Stimulated activated memory B cell treated with anti-CD40 and anti-IgM and Interleukin-4, amounts not matched to agents 10 μg/mL and 1 μg/mL and 100 μg/mL, for 72 hours (primary cell): ENCODE results near the gene SLAMF1.
A peak's percentile ranks its signal among the peaks of the same experiment; 100 is the strongest.
"Not testable (repeated sequence)": the region's sequence is repeated elsewhere in the genome, so short reads cannot be mapped to it uniquely, and the experiment has no call there.

ENCODE experiments used
- ATAC-seq: fragments of 150-1000 bp; cut with Tn5 transposase; 2 replicates; pipeline ENCODE4 v1.10.0; 2021
- H3K27ac Mint-ChIP-seq: one replicate; pipeline ENCODE4 v1.8.0; 2022; ENCODE audit warnings: mild to moderate bottlenecking, mixed read lengths
- H3K27me3 Mint-ChIP-seq: one replicate; pipeline ENCODE4 v1.8.0; 2022; ENCODE audit warnings: mixed read lengths
- H3K36me3 Mint-ChIP-seq: one replicate; pipeline ENCODE4 v1.8.0; 2022; ENCODE audit warnings: mixed read lengths
- H3K4me1 Mint-ChIP-seq: one replicate; pipeline ENCODE4 v1.8.0; 2022; ENCODE audit warnings: mixed read lengths
- H3K4me3 Mint-ChIP-seq: one replicate; pipeline ENCODE4 v1.8.0; 2022; ENCODE audit warnings: mild to moderate bottlenecking, moderate library complexity, mixed read lengths
- H3K9me3 Mint-ChIP-seq: one replicate; pipeline ENCODE4 v1.8.0; 2022; ENCODE audit warnings: mixed read lengths

The SLAMF1 gene

GRCh38 chr1:160652924-160653619 is 6.2 kb upstream of the SLAMF1 start:
- Mint-ChIP-seq H3K4me3 (peak overlapping the region; percentile 57), H3K27ac (peak overlapping the region; percentile 82), H3K27me3 (no peaks in the 10 kb centered on the region), H3K9me3 (no peaks in the 10 kb centered on the region), H3K4me1 (peaks cover 59% of the 10 kb centered on the region), H3K36me3 (no peaks in the 10 kb centered on the region)
- peak; percentile 62 for ATAC-seq

DNA sequence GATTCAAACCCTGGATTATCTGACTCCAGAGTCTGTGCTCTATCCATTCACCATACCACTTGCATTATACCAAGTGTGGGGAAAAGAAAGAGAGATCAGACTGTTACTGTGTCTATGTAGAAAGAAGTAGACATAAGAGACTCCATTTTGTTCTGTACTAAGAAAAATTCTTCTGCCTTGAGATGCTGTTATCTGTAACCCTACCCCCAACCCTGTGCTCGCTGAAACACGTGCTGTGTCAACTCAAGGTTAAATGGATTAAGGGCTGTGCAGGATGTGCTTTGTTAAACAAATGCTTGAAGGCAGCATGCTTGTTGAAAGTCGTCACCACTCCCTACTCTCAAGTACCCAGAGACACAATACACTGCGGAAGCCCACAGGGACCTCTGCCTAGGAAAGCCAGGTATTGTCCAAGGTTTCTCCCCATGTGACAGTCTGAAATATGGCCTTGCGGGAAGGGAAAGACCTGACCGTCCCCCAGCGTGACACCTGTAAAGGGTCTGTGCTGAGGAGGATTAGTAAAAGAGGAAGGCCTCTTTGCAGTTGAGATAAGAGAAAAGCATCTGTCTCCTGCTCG is 5.3 kb upstream of the SLAMF1 start:
- Mint-ChIP-seq H3K27ac (peak overlapping the region; percentile 82), H3K4me1 (peaks cover 68% of the 10 kb centered on the region), H3K4me3 (peak overlapping the region; percentile 57)
- not testable (repeated sequence) for H3K36me3 Mint-ChIP-seq, H3K9me3 Mint-ChIP-seq, H3K27me3 Mint-ChIP-seq, ATAC-seq

GRCh38 chr1:160651433-160652064 is 4.7 kb upstream of the SLAMF1 start:
- peaks cover 71% of the 10 kb centered on the region for H3K4me1 Mint-ChIP-seq
- no peak overlapping the region for H3K4me3 Mint-ChIP-seq
- no peaks in the 10 kb centered on the region for H3K9me3 Mint-ChIP-seq
- H3K27ac Mint-ChIP-seq = peak overlapping the region; percentile 82
- ATAC-seq = no peak
- H3K36me3 Mint-ChIP-seq = no peaks in the 10 kb centered on the region
- no peaks in the 10 kb centered on the region for H3K27me3 Mint-ChIP-seq

GRCh38 chr1:160647329-160647720 is 481 bp upstream of the SLAMF1 start:
- peak overlapping the region; percentile 91 for H3K4me3 Mint-ChIP-seq
- H3K9me3 Mint-ChIP-seq = no peaks in the 10 kb centered on the region
- H3K27ac Mint-ChIP-seq = peak overlapping the region; percentile 85
- ATAC-seq = peak; percentile 58
- no peaks in the 10 kb centered on the region for H3K27me3 Mint-ChIP-seq
- peaks cover 25% of the 10 kb centered on the region for H3K36me3 Mint-ChIP-seq
- peaks cover 84% of the 10 kb centered on the region for H3K4me1 Mint-ChIP-seq

DNA sequence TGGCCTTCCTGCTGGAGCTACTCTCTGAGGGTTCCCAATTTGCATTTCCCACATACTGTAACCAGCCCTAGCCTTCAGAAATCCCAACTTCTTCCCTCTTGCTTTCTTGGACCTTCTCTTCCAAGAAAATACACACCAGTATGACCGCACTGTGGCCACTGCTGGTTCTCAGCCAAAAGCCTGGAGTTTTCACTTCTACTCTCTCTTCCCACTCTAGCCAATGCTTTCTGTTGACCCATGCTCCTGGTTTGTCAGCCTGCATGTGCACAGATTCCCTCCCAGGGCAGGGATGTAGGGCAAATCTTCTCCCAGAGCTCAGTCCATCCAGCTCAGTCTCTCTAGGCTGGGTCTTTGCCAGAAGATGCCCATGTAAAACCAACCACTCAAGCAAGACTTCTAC is 664 bp downstream of the SLAMF1 start:
- Mint-ChIP-seq H3K27ac (peak overlapping the region; percentile 85), H3K4me3 (peak overlapping the region; percentile 91), H3K27me3 (no peaks in the 10 kb centered on the region), H3K36me3 (peaks cover 28% of the 10 kb centered on the region), H3K9me3 (no peaks in the 10 kb centered on the region), H3K4me1 (peaks cover 84% of the 10 kb centered on the region)
- no peak for ATAC-seq

DNA sequence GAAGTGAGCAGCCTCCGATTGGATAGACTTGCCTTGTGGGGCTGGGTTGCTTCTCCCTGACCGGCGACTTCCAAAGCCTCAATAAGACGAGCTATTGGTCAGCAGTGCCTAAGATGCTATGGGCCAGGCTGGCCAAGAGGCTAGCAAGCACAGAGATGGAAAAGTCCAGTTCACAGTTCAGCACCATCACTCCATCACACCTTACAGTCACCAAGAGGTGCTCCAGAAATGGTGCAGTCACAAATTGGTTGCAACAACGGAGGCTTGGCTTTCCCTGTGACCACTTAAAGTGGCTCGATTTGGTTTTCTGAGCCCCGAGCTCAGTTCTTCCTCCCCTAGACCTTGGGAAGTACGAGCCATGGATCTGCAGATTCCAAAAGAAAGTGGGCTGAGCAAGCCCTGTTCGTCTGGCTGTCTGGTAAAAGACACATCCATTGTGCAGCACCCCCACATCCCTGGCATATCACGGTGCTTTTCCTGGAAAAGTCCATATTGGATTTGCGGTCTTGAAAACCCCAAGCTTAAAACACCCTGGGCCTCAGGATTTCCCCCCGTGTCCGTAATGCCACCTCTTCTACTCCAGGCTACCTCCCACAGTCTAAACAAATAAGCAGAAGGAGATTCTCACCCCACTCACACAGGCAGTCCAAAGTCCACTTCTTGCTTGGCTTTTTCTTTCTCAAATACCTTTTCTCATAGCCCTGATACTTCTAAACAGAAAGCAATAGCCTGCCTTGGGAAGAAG is 1.3 kb downstream of the SLAMF1 start:
- H3K4me1 Mint-ChIP-seq = peaks cover 84% of the 10 kb centered on the region
- H3K27me3 Mint-ChIP-seq = no peaks in the 10 kb centered on the region
- H3K27ac Mint-ChIP-seq = peak overlapping the region; percentile 85
- H3K9me3 Mint-ChIP-seq = no peaks in the 10 kb centered on the region
- peaks cover 33% of the 10 kb centered on the region for H3K36me3 Mint-ChIP-seq
- ATAC-seq = no peak
- peak overlapping the region; percentile 91 for H3K4me3 Mint-ChIP-seq

DNA sequence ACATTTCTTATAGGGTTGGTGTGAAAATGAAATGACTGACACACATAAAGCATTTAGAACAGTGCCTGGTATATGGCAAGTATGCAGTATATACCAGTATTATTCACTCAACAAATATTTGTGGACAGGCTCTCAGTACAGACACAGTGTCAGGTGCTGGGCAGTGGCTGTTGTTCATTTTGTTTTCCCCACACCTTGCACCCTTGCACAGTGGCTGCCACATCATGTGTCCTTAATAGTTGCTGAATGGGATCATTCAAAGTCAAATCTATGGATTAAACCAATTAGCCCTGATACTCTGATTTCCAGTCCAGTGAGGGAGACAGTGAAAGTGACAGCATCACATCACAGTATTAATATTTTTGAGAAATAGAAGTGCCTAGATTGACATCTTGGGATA is 2.4 kb downstream of the SLAMF1 start:
- peak overlapping the region; percentile 85 for H3K27ac Mint-ChIP-seq
- peaks cover 94% of the 10 kb centered on the region for H3K4me1 Mint-ChIP-seq
- no peak for ATAC-seq
- no peaks in the 10 kb centered on the region for H3K9me3 Mint-ChIP-seq
- peak overlapping the region; percentile 91 for H3K4me3 Mint-ChIP-seq
- peaks cover 41% of the 10 kb centered on the region for H3K36me3 Mint-ChIP-seq
- H3K27me3 Mint-ChIP-seq = no peaks in the 10 kb centered on the region

DNA sequence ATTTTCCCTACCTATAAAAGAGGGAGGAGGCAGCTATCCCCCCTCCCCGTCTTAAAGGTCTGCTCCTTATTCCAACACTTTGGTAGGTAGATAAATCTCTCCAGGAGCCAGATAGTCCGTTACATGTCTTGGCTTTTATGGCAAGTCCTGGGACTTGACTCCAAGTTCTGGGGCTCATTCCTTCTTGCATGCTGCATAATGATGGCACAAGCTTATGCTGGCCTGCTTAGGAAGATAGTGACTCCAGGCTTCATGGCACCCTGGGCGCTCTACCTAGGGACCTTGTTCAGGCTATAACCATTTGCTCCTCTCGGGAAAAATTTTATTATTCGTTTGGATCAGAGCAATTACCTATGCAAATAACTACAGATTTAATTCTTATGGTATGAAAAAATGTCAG is 3.7 kb downstream of the SLAMF1 start:
- Mint-ChIP-seq H3K9me3 (no peaks in the 10 kb centered on the region), H3K27me3 (no peaks in the 10 kb centered on the region), H3K4me1 (peaks cover 99% of the 10 kb centered on the region), H3K27ac (peak overlapping the region; percentile 85), H3K36me3 (peaks cover 54% of the 10 kb centered on the region), H3K4me3 (peak overlapping the region; percentile 91)
- ATAC-seq = no peak

DNA sequence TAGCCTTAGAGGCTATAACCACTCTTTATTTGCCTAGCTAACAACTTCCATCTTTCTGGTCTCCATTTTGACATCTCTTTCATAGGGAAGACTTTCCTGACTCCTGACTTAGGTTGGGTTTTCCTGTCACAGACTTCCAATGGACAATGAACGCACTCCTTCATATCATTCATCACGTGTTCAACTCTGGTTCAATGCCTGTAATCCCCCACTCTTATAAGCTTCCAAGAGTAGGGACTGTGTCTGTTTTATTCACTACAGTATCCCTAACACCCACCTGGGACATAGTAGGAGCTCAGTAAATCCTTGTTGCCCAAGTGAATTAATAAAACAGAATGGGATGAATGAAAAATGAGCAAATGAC is 4.6 kb downstream of the SLAMF1 start:
- Mint-ChIP-seq H3K9me3 (no peaks in the 10 kb centered on the region), H3K27me3 (no peaks in the 10 kb centered on the region), H3K4me1 (peaks cover 99% of the 10 kb centered on the region), H3K36me3 (peaks cover 61% of the 10 kb centered on the region), H3K27ac (peak overlapping the region; percentile 85), H3K4me3 (peak overlapping the region; percentile 91)
- ATAC-seq = no peak

- Mint-ChIP-seq H3K36me3 (peaks cover 66% of the 10 kb centered on the region), H3K27ac (peak overlapping the region; percentile 85), H3K9me3 (no peaks in the 10 kb centered on the region), H3K4me1 (peaks cover 93% of the 10 kb centered on the region), H3K27me3 (no peaks in the 10 kb centered on the region), H3K4me3 (peak overlapping the region; percentile 91)
- ATAC-seq = peak; percentile 69
Observed at GRCh38 chr1:160641323-160642280, 5.2 kb downstream of the SLAMF1 start.

GRCh38 chr1:160640359-160641123 is 6.3 kb downstream of the SLAMF1 start:
- Mint-ChIP-seq H3K27me3 (no peaks in the 10 kb centered on the region), H3K27ac (peak overlapping the region; percentile 85), H3K4me1 (peaks cover 82% of the 10 kb centered on the region), H3K9me3 (no peaks in the 10 kb centered on the region), H3K36me3 (peaks cover 63% of the 10 kb centered on the region), H3K4me3 (peak overlapping the region; percentile 59)
- peak; percentile 50 for ATAC-seq

DNA sequence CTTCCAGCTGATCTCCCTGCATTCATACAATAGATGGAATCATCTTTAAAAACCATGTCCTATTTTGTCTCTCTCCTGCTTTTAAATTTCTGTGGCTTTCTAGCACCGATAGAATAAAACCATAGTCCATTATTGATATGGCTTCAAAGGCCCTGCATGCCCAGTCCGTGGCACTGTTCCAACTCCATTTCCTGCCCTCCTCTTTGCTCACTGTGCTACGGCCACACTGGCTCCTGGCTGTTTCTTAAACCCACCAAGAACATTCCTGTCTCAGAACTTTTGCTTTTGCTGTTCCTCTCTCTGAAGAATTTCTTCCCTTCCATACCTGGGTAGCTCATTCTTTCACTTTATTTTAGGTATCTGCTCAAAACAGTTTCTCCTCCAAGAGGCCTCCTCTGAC is 7.2 kb downstream of the SLAMF1 start:
- H3K9me3 Mint-ChIP-seq = no peaks in the 10 kb centered on the region
- H3K27ac Mint-ChIP-seq = peak overlapping the region; percentile 85
- no peak for ATAC-seq
- H3K4me3 Mint-ChIP-seq = peak overlapping the region; percentile 51
- H3K36me3 Mint-ChIP-seq = peaks cover 62% of the 10 kb centered on the region
- H3K27me3 Mint-ChIP-seq = no peaks in the 10 kb centered on the region
- peaks cover 73% of the 10 kb centered on the region for H3K4me1 Mint-ChIP-seq

DNA sequence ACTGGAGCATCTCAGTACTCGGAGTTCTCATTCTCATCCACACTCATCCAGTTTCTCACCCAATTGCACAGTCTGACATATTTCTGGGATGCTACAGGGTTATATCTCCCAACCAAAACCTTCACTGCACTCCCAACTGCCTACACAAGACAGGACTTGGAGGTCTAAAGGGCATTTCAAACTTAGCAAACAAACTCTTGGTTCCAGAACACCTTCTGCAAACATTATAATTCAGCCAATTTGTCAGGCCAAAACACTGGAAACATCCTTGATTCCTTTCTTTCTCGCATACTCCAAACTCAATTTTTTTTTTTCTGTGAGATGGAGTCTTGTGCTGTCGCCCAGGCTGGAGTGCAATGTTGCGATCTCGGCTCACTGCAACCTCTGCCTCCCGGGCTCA is 7.9 kb downstream of the SLAMF1 start:
- Mint-ChIP-seq H3K27me3 (no peaks in the 10 kb centered on the region), H3K27ac (peak overlapping the region; percentile 85), H3K4me3 (peak overlapping the region; percentile 19), H3K4me1 (peaks cover 72% of the 10 kb centered on the region), H3K9me3 (no peaks in the 10 kb centered on the region), H3K36me3 (peaks cover 65% of the 10 kb centered on the region)
- ATAC-seq = no peak

DNA sequence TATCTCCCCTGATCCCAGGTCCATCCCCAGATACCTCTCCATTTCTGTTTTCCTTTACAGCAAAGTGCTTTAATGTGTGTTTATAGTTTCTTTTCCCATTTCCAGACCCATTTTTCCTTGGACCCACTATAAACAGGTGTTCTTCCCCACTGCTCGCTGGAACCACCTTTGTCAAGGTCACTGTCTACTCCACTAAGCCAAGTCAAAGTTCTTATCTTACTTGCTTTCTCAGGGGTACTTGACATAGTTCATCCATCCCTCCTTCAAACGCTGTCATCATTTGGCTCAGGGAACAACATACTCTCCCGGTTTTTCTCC is 8.3 kb downstream of the SLAMF1 start:
- Mint-ChIP-seq H3K36me3 (peaks cover 69% of the 10 kb centered on the region), H3K4me1 (peaks cover 71% of the 10 kb centered on the region), H3K4me3 (peak overlapping the region; percentile 19), H3K9me3 (no peaks in the 10 kb centered on the region), H3K27me3 (no peaks in the 10 kb centered on the region), H3K27ac (peak overlapping the region; percentile 85)
- no peak for ATAC-seq
